Tibial nerve (tissue), 4 donors: ENCODE results near the gene CEACAM8. TPM values are rescaled to one million over a fixed set of nuclear protein-coding genes. Genes with fewer than 3 reads are reported as not detected.
"Not testable (repeated sequence)": the region's sequence is repeated elsewhere in the genome, so short reads cannot be mapped to it uniquely, and the experiment has no call there.

Experiments
- DNase-seq, 2 donors: peaks; one replicate each; pipeline ENCODE4 v3.0.0-alpha.2; 2019; ENCODE audit warnings: low spot score in 2 of 2
- H3K27ac ChIP-seq, 4 donors: fragments of 200-600 bp; sonication (generic) in 3 of 4; one replicate each; pipeline ENCODE4 v1.5.1; 2017 to 2019; ENCODE audit warnings: mild to moderate bottlenecking in 1 of 4
- H3K27me3 ChIP-seq, 2 donors: fragments of 200-600 bp; sonication (generic) in 1 of 2; one replicate each; pipeline versions ENCODE4 v1.5.1 to v1.6.0; 2017 to 2019
- H3K36me3 ChIP-seq, 3 donors: fragments of 200-600 bp; sonication (generic); one replicate each; pipeline ENCODE4 v1.5.1; 2018 to 2019
- H3K4me1 ChIP-seq, 4 donors: fragments of 200-600 bp; sonication (generic) in 3 of 4; one replicate each; pipeline ENCODE4 v1.5.1; 2017 to 2019
- H3K4me3 ChIP-seq, 4 donors: fragments of 200-600 bp; sonication (generic) in 3 of 4; one replicate each; pipeline ENCODE4 v1.5.1; 2017 to 2019; ENCODE audit warnings: mild to moderate bottlenecking in 1 of 4, moderate library complexity in 1 of 4
- H3K9me3 ChIP-seq, 4 donors: fragments of 200-600 bp; sonication (generic) in 3 of 4; one replicate each; pipeline ENCODE4 v1.5.1; 2017 to 2019
- CTCF ChIP-seq, 5 experiments: fragments of 200-600 bp in 3 of 5; fragments of 450-650 bp in 2 of 5; sonication (generic) in 3 of 5; IDR thresholded peaks; one replicate each; pipeline ENCODE4 v1.5.1; 2016 to 2019; ENCODE audit warnings: antibody characterized with exemption in 5 of 5, mild to moderate bottlenecking in 3 of 5, moderate library complexity in 2 of 5
- EP300 ChIP-seq, 2 donors: sonication (generic); formaldehyde crosslinking; IDR thresholded peaks; one replicate each; pipeline ENCODE4 v1.6.1; 2017; ENCODE audit warnings: antibody characterized with exemption in 2 of 2, mild to moderate bottlenecking in 1 of 2
- POLR2A ChIP-seq, 2 donors: fragments of 450-650 bp; IDR thresholded peaks; one replicate each; pipeline ENCODE4 v1.6.1; 2017; ENCODE audit warnings: antibody characterized with exemption in 2 of 2, mild to moderate bottlenecking in 2 of 2, moderate library complexity in 2 of 2
- WGBS, 2 donors: methylation state at CpG; one replicate each; pipeline ENCODE4 v1.1.5; 2018; 5-methylcytosine and 5-hydroxymethylcytosine counted together
- total RNA-seq, 4 donors: library from RNA; depleted of rRNA; stranded (reverse); fragments of >200 nt; gene quantifications; one replicate each; pipeline ENCODE4 v1.1.0, GENCODE V29; 2016

CEACAM8 gene
- total RNA-seq, 4 donors from 2014 or later, result not detected

GRCh38 chr19:42628411-42629140 lies 33.9 kb upstream of the CEACAM8 start:
- DNase-seq, result no peak
- Histone ChIP-seq H3K36me3 (no peaks in the 10 kb centered on the region), H3K27ac (no peak overlapping the region), H3K4me1 (no peaks in the 10 kb centered on the region), H3K9me3 (no peaks in the 10 kb centered on the region), H3K27me3 (no peaks in the 10 kb centered on the region), H3K4me3 (no peak overlapping the region)
- no peak for TF ChIP-seq POLR2A (IDR thresholded peaks at IDR 0.05)
- no peak for TF ChIP-seq CTCF (IDR thresholded peaks at IDR 0.05)
- TF ChIP-seq EP300 (IDR thresholded peaks at IDR 0.05), result no peak
- WGBS, 2 donors, result 63 to 68% methylated on average over 2 of the region's 2 CpGs

- H3K4me1 ChIP-seq, result no peaks in the 10 kb centered on the region
- TF ChIP-seq POLR2A (IDR thresholded peaks at IDR 0.05) (no peak), CTCF (IDR thresholded peaks at IDR 0.05) (no peak), EP300 (IDR thresholded peaks at IDR 0.05) (no peak)
- no peaks in the 10 kb centered on the region for H3K36me3 ChIP-seq
- DNase-seq, result no peak
- H3K9me3 ChIP-seq, result no peaks in the 10 kb centered on the region
- WGBS, 2 donors, result 50 to 51% methylated on average over 2 of the region's 2 CpGs
- H3K27me3 ChIP-seq, result no peaks in the 10 kb centered on the region
- H3K4me3 ChIP-seq, result no peak overlapping the region
- no peak overlapping the region for H3K27ac ChIP-seq
These were observed 33.2 kb upstream of the CEACAM8 start for GRCh38 chr19:42627916-42628315.

GRCh38 chr19:42626181-42626580 lies 31.5 kb upstream of the CEACAM8 start:
- H3K36me3 ChIP-seq, result no peaks in the 10 kb centered on the region
- no peaks in the 10 kb centered on the region for H3K27me3 ChIP-seq
- TF ChIP-seq POLR2A (IDR thresholded peaks at IDR 0.05) (no peak), CTCF (IDR thresholded peaks at IDR 0.05) (no peak), EP300 (IDR thresholded peaks at IDR 0.05) (no peak)
- no peaks in the 10 kb centered on the region for H3K4me1 ChIP-seq
- WGBS, 2 donors, result 88 to 89% methylated on average over 2 of the region's 2 CpGs
- no peaks in the 10 kb centered on the region for H3K9me3 ChIP-seq
- no peak overlapping the region for H3K27ac ChIP-seq
- no peak overlapping the region for H3K4me3 ChIP-seq
- no peak for DNase-seq

- 74 to 92% methylated on average over 1 of the region's 1 CpG for WGBS, 2 donors
- Histone ChIP-seq H3K36me3 (no peaks in the 10 kb centered on the region), H3K9me3 (no peaks in the 10 kb centered on the region), H3K4me3 (no peak overlapping the region), H3K27me3 (no peaks in the 10 kb centered on the region), H3K27ac (no peak overlapping the region), H3K4me1 (no peaks in the 10 kb centered on the region)
- TF ChIP-seq CTCF (IDR thresholded peaks at IDR 0.05), result no peak
- TF ChIP-seq POLR2A (IDR thresholded peaks at IDR 0.05), result no peak
- no peak for TF ChIP-seq EP300 (IDR thresholded peaks at IDR 0.05)
- no peak for DNase-seq
These were observed 24.5 kb upstream of the CEACAM8 start for GRCh38 chr19:42619271-42619670.

- no peak for TF ChIP-seq CTCF (IDR thresholded peaks at IDR 0.05)
- no peak for TF ChIP-seq POLR2A (IDR thresholded peaks at IDR 0.05)
- no peak for TF ChIP-seq EP300 (IDR thresholded peaks at IDR 0.05)
- Histone ChIP-seq H3K36me3 (no peaks in the 10 kb centered on the region), H3K9me3 (no peaks in the 10 kb centered on the region), H3K27me3 (no peaks in the 10 kb centered on the region), H3K4me1 (no peaks in the 10 kb centered on the region), H3K4me3 (no peak overlapping the region), H3K27ac (no peak overlapping the region)
- no peak for DNase-seq
- WGBS, 2 donors, result 45 to 52% methylated on average over 5 of the region's 5 CpGs
These were observed 18.9 kb upstream of the CEACAM8 start for GRCh38 chr19:42613666-42614065.

GRCh38 chr19:42610401-42610915 lies 15.7 kb upstream of the CEACAM8 start:
- H3K36me3 ChIP-seq, H3K27me3 ChIP-seq, H3K4me1 ChIP-seq, H3K9me3 ChIP-seq, H3K27ac ChIP-seq, H3K4me3 ChIP-seq, DNase-seq: not testable (repeated sequence)
- WGBS, 2 donors, result 80 to 94% methylated on average over 2 to 10 of the region's 33 CpGs
